ENCODE results near the gene TRAPPC11.
"Not testable (repeated sequence)": the region's sequence is repeated elsewhere in the genome, so short reads cannot be mapped to it uniquely, and the experiment has no call there.

TRAPPC11 gene

GRCh38 chr4:183659029-183659871 lies at the start of gene TRAPPC11, which contains the start of gene RWDD4:
TSS of gene TRAPPC11 (plus strand) at chr4:183659293. CDS start at chr4:183663868, 4,575 bp downstream.
TSS of gene RWDD4 (minus strand) at chr4:183659185. CDS start at chr4:183658952, 233 bp downstream.
- DNase-seq (ENCODE audit: low read depth in 1 of 2, low spot score in 1 of 2): peak; percentile 86 to 93

DNA sequence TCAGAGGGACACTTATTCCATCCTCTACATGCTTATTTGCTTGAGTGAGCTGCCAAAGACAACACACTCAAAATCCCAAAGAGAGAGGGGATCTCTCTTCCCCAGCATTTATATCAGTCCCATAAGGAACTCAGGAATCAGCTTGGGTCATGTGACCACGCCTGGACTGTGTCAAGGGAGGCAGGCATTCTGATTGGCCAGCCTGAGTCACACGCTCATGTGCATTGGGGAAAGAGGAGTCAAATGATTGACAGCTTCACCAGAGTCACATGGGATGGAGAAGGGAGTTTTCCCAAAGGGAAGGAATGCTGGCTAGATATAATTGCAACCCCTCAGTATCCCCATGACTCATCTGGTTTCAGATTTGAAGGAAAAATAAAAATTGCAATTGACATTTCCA lies 49.1 kb upstream of the TRAPPC11 start:
- DNase-seq (ENCODE audit: low read depth in 1 of 2, low spot score in 1 of 2): no peak

GRCh38 chr4:183610613-183611012 lies 48.5 kb upstream of the TRAPPC11 start:
- no peak for DNase-seq (ENCODE audit: low read depth in 1 of 2, low spot score in 1 of 2)

- DNase-seq (ENCODE audit: low read depth in 1 of 2, low spot score in 1 of 2): no peak
These were observed 47.8 kb upstream of the TRAPPC11 start for GRCh38 chr4:183611210-183611830.

DNA sequence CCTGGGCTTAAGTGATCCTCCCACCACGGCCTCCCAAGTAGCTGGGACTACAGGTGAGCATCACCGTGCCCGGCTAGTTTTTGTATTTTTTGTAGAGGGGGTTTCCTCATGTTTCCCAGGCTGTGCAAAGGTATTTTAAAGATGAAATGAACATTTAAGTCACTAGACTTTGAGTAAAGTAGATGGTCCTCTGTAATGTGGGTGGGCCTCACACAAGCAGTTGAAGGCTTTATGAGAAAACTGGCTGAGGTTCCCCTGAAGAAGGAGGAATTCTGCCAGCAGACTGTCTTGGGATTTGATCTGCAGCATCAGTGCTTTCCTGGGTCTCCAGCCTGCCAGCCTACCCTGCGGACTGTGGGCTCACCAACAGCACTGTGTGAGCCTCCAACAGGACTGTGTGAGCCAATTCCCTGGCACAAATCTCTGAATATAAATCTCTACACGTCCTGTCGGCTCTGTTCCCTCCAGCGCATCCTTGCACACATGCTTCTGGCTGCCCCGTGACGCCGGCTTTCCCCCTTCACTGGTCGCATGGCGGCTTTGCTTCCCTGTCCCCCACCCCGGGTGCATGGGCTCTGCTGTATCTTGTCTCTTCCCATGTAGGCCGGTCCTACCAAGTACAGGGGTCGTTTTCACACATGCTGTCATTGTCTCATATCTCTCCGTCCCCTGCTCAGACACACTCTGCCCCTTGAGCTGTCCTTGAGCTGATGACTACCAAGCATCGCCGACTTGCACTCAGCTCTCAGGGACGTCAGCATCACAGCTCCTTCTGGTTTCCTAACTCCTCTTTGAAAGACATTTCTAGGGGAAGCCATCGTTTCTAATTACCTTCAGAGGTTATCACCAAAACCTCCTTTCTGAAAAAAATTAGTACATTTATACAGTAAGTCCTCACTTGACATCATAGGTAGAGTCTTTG lies 46.5 kb upstream of the TRAPPC11 start:
- no peak for DNase-seq (ENCODE audit: low read depth in 1 of 2, low spot score in 1 of 2)

DNA sequence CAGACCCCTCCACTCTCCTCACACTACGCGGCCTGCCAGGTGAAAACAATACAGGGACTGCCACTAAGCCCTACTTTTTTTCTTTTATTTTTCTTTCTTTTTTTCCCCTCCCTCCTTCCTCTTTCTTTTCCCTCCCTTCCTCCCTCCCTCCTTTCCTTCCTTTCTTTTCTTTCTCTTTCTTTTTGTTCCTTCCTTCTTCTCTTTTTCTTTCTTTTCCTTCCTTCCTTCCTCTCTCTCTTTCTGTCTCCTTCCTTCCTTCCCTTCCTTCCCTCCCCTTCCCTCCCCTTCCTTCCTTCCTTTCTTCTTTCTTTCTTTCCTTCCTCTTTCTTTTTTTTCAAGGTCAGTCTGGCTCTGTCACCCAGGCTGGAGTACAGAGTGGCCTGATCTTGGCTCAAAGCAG lies 42.0 kb upstream of the TRAPPC11 start:
- DNase-seq (ENCODE audit: low read depth in 1 of 2, low spot score in 1 of 2): no peak

- no peak for DNase-seq (ENCODE audit: low read depth in 1 of 2, low spot score in 1 of 2)
These were observed 40.4 kb upstream of the TRAPPC11 start for GRCh38 chr4:183618681-183619080.

DNA sequence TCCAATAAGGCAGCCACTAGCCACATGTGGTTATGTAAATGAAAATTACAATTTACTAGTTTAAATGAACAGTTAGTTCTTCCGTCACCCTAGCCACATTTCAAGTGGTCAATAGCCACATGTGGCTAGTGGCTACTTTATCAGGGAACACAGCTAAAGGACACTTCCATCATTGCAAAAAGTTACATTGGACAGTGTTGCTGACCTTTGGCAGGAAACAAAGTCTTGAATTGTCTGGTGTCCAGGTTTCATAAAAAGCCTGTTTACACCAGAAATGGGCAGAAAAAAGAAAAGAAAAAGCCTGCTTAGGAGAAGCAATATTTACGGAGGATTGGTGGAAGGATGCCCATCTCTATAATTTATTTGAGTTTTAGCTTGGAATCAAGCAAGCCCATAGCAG lies 38.7 kb upstream of the TRAPPC11 start:
- no peak for DNase-seq (ENCODE audit: low read depth in 1 of 2, low spot score in 1 of 2)

GRCh38 chr4:183621875-183622274 lies 37.2 kb upstream of the TRAPPC11 start:
- no peak for DNase-seq (ENCODE audit: low read depth in 1 of 2, low spot score in 1 of 2)

- DNase-seq (ENCODE audit: low read depth in 1 of 2, low spot score in 1 of 2): no peak
These were observed 34.5 kb upstream of the TRAPPC11 start for GRCh38 chr4:183624548-183624947.

- DNase-seq (ENCODE audit: low read depth in 1 of 2, low spot score in 1 of 2): no peak
These were observed 32.9 kb upstream of the TRAPPC11 start for GRCh38 chr4:183626168-183626567.

DNA sequence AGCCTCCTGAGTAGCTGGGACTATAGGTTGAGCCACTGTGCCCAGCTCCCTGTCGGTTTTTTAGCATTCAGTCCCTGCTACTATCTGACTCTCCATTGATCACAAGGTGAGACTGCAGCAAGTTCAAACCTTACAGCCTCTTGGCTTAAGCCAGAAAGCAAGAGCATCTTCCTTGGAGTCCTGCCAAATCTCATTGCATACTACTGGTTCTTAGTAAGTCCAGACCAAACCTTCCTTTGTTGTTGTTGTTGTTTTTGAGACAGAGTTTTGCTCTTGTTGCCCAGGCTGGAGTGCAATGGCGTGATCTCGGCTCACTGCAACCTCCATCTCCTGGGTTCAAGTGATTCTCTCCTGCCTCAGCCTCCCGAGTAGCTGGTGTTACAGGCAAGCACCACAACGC lies 31.8 kb upstream of the TRAPPC11 start:
- not testable (repeated sequence) for DNase-seq (ENCODE audit: low read depth in 1 of 2, low spot score in 1 of 2)

- DNase-seq (ENCODE audit: low read depth in 1 of 2, low spot score in 1 of 2): no peak
These were observed 31.0 kb upstream of the TRAPPC11 start for GRCh38 chr4:183627979-183628588.

DNA sequence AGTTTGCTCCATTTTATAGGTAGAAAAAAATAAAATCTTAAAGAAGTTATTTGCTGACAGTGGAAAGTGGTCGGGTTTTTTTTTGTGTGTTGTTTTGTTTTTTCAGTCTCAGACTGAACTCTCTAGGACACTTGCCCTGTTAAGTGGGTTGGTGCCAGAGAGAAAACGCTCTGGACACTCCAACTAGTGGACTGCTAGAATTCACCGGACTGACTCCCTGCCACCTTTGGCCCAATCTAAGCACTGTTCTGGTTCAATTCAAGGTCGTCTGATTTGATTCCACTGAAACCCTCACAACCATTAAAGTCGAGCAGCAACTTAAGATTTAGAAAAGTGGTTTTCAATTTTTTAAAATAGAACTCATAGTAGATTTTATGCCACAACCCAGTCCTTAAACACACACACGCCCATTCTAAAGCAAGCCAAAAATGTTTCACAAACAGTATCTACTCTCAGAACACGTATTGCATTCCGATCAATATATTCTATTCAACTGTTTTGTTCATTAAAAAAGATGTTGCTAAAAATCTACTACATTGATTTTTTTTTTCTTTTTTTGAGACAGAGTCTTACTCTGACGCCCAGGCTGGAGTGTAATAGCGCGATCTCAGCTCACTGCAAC lies 27.4 kb upstream of the TRAPPC11 start:
- DNase-seq (ENCODE audit: low read depth in 1 of 2, low spot score in 1 of 2): no peak

DNA sequence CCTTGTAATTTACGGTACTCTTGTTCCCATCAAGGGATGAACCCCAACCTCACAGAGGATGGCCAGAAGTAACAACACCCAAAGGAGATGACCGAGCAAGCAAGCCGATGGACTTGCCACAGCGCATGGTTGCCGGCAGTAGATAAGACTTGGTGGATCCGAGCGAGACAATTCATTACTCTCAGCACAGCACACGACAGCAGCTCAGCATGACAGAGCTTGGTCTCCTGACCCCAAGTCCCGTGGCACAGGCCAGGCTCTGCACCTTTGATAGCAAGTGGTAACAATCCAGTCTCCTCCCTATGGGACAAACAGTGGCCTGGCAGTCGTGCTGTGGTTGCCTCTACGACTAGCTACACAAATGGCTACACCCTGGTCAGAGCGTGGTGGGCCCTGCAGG lies 26.4 kb upstream of the TRAPPC11 start:
- no peak for DNase-seq (ENCODE audit: low read depth in 1 of 2, low spot score in 1 of 2)

- DNase-seq (ENCODE audit: low read depth in 1 of 2, low spot score in 1 of 2): no peak
These were observed 25.4 kb upstream of the TRAPPC11 start for GRCh38 chr4:183633476-183634400.

DNA sequence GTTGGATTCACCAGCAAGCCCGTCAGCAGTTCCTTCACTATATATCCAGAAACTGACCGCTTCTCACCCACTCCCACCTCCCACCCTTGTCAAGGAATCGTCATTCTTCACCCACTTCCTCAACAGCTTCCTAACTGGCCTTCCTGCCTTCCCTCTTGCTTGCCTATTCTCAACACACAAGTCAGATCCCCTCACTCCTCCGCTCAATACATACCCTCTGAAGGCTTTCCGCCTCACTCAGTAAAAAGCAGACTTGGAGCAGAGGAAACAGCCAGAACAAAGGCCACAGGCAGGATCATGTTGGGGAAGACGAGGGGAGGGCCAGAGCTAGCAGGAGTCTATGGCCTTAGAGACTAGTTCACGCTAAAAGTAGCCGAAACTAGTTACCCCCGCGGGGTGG lies 23.8 kb upstream of the TRAPPC11 start:
- DNase-seq (ENCODE audit: low read depth in 1 of 2, low spot score in 1 of 2): no peak

GRCh38 chr4:183635741-183636140 lies 23.4 kb upstream of the TRAPPC11 start:
- DNase-seq (ENCODE audit: low read depth in 1 of 2, low spot score in 1 of 2): no peak

- no peak for DNase-seq (ENCODE audit: low read depth in 1 of 2, low spot score in 1 of 2)
These were observed 22.6 kb upstream of the TRAPPC11 start for GRCh38 chr4:183636503-183636902.

Measured in activated CD4-positive, alpha-beta T cell treated with anti-CD3 and anti-CD28 coated beads, Interleukin-2, amount 50 U/mL, for 24 hours (primary cell).